Measurements from ENCODE around the gene PSME1. TPM values are rescaled to one million over a fixed set of nuclear protein-coding genes. Genes with fewer than 3 reads are reported as not detected.

The PSME1 gene
- total and polyA plus RNA-seq, 2 of the 13 experiments (the other 11 are each of a cell fraction or from before 2014, with no cell fraction given), result 159 to 608 TPM

DNA sequence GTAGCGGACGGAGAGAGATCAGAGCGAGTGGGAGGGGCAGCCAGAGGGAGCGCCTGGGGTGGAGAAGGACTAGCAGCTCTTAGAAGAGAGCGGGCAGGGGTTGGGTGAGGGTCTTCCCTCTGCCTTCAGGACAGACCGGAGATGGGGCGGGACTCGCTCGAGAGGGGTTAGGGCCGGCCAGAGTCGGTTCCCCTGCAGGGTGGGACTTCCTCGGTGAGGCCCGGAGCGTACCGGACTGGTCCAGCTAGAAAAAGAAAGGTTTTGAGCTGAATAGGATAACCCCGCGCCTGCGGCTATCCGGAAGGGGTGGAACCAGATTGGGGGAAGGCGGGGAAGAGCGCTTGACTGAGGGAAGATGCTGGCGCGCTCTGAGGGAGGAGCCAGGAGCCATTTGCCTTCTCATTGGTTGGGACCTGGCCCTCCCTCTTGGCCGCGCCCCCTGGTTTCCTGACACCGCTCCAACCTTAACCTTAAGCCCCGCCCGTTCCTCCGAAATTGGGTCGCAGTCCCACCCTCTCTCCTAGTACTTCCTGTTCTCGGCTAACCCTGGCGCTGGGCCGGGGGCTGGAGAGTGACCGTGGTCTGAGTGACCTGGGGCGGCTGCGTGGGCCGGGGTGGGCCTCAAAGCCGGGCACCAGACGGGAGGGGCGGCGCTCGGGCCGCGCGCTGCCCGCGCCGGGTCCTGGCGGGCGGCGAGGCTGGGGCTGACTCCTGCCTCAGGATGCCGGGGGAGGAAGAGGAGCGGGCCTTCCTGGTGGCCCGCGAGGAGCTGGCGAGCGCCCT, 11.2 kb downstream of the PSME1 start, which contains the start of gene RNF31 (continued):
- TF ChIP-seq SAFB2 (CRISPR knock-in tag; IDR thresholded peaks at IDR 0.05; ENCODE audit: borderline replicate concordance, low read depth) (no peak; the same call in 1 of the 2 replicates), ZNF792 (CRISPR knock-in tag; IDR thresholded peaks at IDR 0.05) (no peak; the same call in 1 of the 2 replicates), SP2 (CRISPR knock-in tag; IDR thresholded peaks at IDR 0.05) (no peak), YEATS4 (CRISPR knock-in tag; IDR thresholded peaks at IDR 0.05; ENCODE audit: borderline replicate concordance) (peak; percentile 86), SMAD9 (CRISPR knock-in tag; IDR thresholded peaks at IDR 0.05) (no peak), RXRB (CRISPR knock-in tag; IDR thresholded peaks at IDR 0.05; ENCODE audit: borderline replicate concordance) (peak; percentile 17), KDM6A (CRISPR knock-in tag; IDR thresholded peaks at IDR 0.05; ENCODE audit: low read depth) (no peak; the same call in 1 of the 2 replicates), RBM22 (optimal IDR thresholded peaks at IDR 0.05; ENCODE audit: low read length) (peak; percentile 74), MIXL1 (CRISPR knock-in tag; IDR thresholded peaks at IDR 0.05) (peak; percentile 26), SRSF4 (IDR thresholded peaks at IDR 0.05; ENCODE audit: low read depth, low read length, poor library complexity, severe bottlenecking) (no peak), ZFP90 (CRISPR knock-in tag; IDR thresholded peaks at IDR 0.05; ENCODE audit: borderline replicate concordance) (0 out of 2 replicates have a peak, but pooled peaks have one; percentile 5), KLF6 (CRISPR knock-in tag; IDR thresholded peaks at IDR 0.05) (peak; percentile 48), SMYD3 (CRISPR knock-in tag; IDR thresholded peaks at IDR 0.05) (peak; percentile 19; the same call in 1 of the 2 replicates), ZNF331 (CRISPR knock-in tag; IDR thresholded peaks at IDR 0.05) (peak; percentile 46), TBP (CRISPR knock-in tag; IDR thresholded peaks at IDR 0.05) (no peak; the same call in 1 of the 2 replicates), ZNF260 (CRISPR knock-in tag; IDR thresholded peaks at IDR 0.05; ENCODE audit: borderline replicate concordance, low read depth) (no peak), ZNF510 (CRISPR knock-in tag; IDR thresholded peaks at IDR 0.05; ENCODE audit: low read depth) (peak; percentile 51; the same call in 1 of the 2 replicates), TP53 (CRISPR knock-in tag; conservative IDR thresholded peaks at IDR 0.05) (peak; percentile 77), ZNF883 (CRISPR knock-in tag; IDR thresholded peaks at IDR 0.05; ENCODE audit: not compliant biosample characterization) (no peak), POLR2G (IDR thresholded peaks at IDR 0.05; ENCODE audit: low read depth, low read length) (peak; percentile 89), ONECUT2 (CRISPR knock-in tag; IDR thresholded peaks at IDR 0.05) (peak; percentile 9), ZNF326 (CRISPR knock-in tag; IDR thresholded peaks at IDR 0.05; ENCODE audit: borderline replicate concordance) (no peak; the same call in 1 of the 2 replicates), ZNF543 (CRISPR knock-in tag; IDR thresholded peaks at IDR 0.05) (peak; percentile 24; the same call in 1 of the 2 replicates), ETV5 (CRISPR knock-in tag; IDR thresholded peaks at IDR 0.05; ENCODE audit: borderline replicate concordance) (peak; percentile 67)
- TF ChIP-seq, protein P1, sequence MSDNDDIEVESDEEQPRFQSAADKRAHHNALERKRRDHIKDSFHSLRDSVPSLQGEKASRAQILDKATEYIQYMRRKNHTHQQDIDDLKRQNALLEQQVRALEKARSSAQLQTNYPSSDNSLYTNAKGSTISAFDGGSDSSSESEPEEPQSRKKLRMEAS (IDR thresholded peaks at IDR 0.05), result no peak
- TF ChIP-seq, protein P2, sequence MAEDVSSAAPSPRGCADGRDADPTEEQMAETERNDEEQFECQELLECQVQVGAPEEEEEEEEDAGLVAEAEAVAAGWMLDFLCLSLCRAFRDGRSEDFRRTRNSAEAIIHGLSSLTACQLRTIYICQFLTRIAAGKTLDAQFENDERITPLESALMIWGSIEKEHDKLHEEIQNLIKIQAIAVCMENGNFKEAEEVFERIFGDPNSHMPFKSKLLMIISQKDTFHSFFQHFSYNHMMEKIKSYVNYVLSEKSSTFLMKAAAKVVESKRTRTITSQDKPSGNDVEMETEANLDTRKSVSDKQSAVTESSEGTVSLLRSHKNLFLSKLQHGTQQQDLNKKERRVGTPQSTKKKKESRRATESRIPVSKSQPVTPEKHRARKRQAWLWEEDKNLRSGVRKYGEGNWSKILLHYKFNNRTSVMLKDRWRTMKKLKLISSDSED (CRISPR knock-in tag; IDR thresholded peaks at IDR 0.05), result peak; percentile 86; the same call in 1 of the 2 replicates
- TF ChIP-seq, protein P3, sequence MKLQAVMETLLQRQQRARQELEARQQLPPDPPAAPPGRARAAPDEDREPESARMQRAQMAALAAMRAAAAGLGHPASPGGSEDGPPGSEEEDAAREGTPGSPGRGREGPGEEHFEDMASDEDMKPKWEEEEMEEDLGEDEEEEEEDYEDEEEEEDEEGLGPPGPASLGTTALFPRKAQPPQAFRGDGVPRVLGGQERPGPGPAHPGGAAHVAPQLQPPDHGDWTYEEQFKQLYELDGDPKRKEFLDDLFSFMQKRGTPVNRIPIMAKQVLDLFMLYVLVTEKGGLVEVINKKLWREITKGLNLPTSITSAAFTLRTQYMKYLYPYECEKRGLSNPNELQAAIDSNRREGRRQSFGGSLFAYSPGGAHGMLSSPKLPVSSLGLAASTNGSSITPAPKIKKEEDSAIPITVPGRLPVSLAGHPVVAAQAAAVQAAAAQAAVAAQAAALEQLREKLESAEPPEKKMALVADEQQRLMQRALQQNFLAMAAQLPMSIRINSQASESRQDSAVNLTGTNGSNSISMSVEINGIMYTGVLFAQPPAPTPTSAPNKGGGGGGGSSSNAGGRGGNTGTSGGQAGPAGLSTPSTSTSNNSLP (IDR thresholded peaks at IDR 0.05; ENCODE audit: low read depth, low read length), result no peak

Data from HepG2 (cell line).